Upper lobe of left lung (tissue), 4 donors: ENCODE results near the gene TNFRSF14.

ENCODE experiments used
- CTCF ChIP-seq, 6 experiments: fragments of 450-650 bp in 4 of 6; fragments of 200-600 bp in 2 of 6; sonication (generic) in 2 of 6; IDR thresholded peaks; one replicate each; pipeline ENCODE4 v1.5.1; 2016 to 2019; ENCODE audit warnings: antibody characterized with exemption in 6 of 6
- EP300 ChIP-seq, 4 donors: sonication (generic); formaldehyde crosslinking; IDR thresholded peaks; one replicate each; pipeline ENCODE4 v1.5.1; 2017; ENCODE audit warnings: antibody characterized with exemption in 4 of 4, control low read depth in 2 of 4
- POLR2A ChIP-seq, 4 donors: fragments of 450-650 bp; IDR thresholded peaks; one replicate each; pipeline ENCODE4 v1.5.1; 2016 to 2017; ENCODE audit warnings: antibody characterized with exemption in 4 of 4, mild to moderate bottlenecking in 2 of 4
- POLR2AphosphoS5 ChIP-seq, 2 donors: sonication (generic); formaldehyde crosslinking; IDR thresholded peaks; one replicate each; pipeline ENCODE4 v1.5.1; 2017; ENCODE audit warnings: antibody characterized with exemption in 2 of 2

GRCh38 chr1:2535981-2536380 is 20.2 kb upstream of the TNFRSF14 start:
- TF ChIP-seq EP300 (IDR thresholded peaks at IDR 0.05), result no peak
- TF ChIP-seq CTCF (IDR thresholded peaks at IDR 0.05), result no peak
- no peak for TF ChIP-seq POLR2A (IDR thresholded peaks at IDR 0.05)
- no peak for TF ChIP-seq POLR2AphosphoS5 (IDR thresholded peaks at IDR 0.05)
